Ovary (tissue), 9 donors: Measurements from ENCODE around the gene AARS1. TPM values are rescaled to one million over a fixed set of nuclear protein-coding genes. Genes with fewer than 3 reads are reported as not detected.
A peak's percentile ranks its signal among the peaks of the same experiment; 100 is the strongest.
"Not testable (repeated sequence)": the region's sequence is repeated elsewhere in the genome, so short reads cannot be mapped to it uniquely, and the experiment has no call there.

Experiments
- DNase-seq, 5 donors: peaks; one replicate each; pipeline ENCODE4 v3.0.0-alpha.2; 2019 to 2020
- H3K27ac ChIP-seq, 2 donors: fragments of 200-600 bp; one replicate each; pipeline versions ENCODE4 v1.5.1 to v1.8.0; 2019 to 2022
- H3K27me3 ChIP-seq: fragments of 200-600 bp; one replicate; pipeline ENCODE4 v1.8.0; 2022
- H3K36me3 ChIP-seq: fragments of 200-600 bp; sonication (generic); one replicate; pipeline ENCODE4 v1.5.1; 2019
- H3K4me1 ChIP-seq: one replicate; pipeline ENCODE4 v1.8.1; 2013; ENCODE audit warnings: mild to moderate bottlenecking, moderate library complexity; ENCODE audit not compliant: insufficient read depth
- H3K4me3 ChIP-seq: fragments of 200-600 bp; sonication (generic); one replicate; pipeline ENCODE4 v1.5.1; 2017
- H3K9me3 ChIP-seq, 2 donors: fragments of 200-600 bp in 1 of 2; sonication (generic) in 1 of 2; one replicate each; pipeline versions ENCODE4 v1.5.1 to v1.8.1; 2013 to 2019; ENCODE audit warnings: mild to moderate bottlenecking in 1 of 2, moderate library complexity in 1 of 2
- EP300 ChIP-seq: sonication (generic); formaldehyde crosslinking; IDR thresholded peaks from one replicate; pipeline ENCODE4 v1.6.1; 2017; ENCODE audit warnings: antibody characterized with exemption
- POLR2A ChIP-seq: fragments of 450-650 bp; IDR thresholded peaks from one replicate; pipeline ENCODE4 v1.6.1; 2017; ENCODE audit warnings: antibody characterized with exemption, mild to moderate bottlenecking, moderate library complexity
- whole genome bisulfite sequencing, 3 donors: extraction: QIAGEN DNeasy Blood & Tissue Kit in 1 of 3; methylation state at CpG; one replicate each; pipeline versions ENCODE4 v1.1.5 to v1.1.7; 2013 to 2017; 5-methylcytosine and 5-hydroxymethylcytosine counted together
- intact Hi-C, 4 donors: fragments of 100-400 bp; cut with DNase I; formaldehyde crosslinking; loops; one replicate each; pipeline versions ENCODE4 v1.11.0 to v1.15.1; 2022 to 2023
- polyA plus RNA-seq, 2 donors: library from polyadenylated mRNA; stranded (reverse); fragments of 200-250 nt in 1 of 2; fragments of 350-450 nt in 1 of 2; fragmentation: Illumina TruSeq in 1 of 2; extraction: RNeasy Lipid Tissue Mini Kit (QIAGEN cat#74804) in 1 of 2; gene quantifications; one replicate each; pipeline ENCODE4 v1.2.3, GENCODE V29; 2013 to 2014
- total RNA-seq, 7 donors: library from RNA; depleted of rRNA in 2 of 7; stranded (reverse); fragments of >200 nt in 2 of 7; fragmentation: NEBNext Ultra II Directional in 3 of 7; extraction: Animal tissue kit (Norgen Biotek cat#: 25700) in 3 of 7; gene quantifications; one replicate each; pipeline versions ENCODE4 v1.1.0 to v1.2.4, GENCODE V29; 2016 to 2023
- TF ChIP-seq, protein P1 (sequence below), 3 donors: fragments of 450-650 bp in 2 of 3; fragments of 200-600 bp in 1 of 3; IDR thresholded peaks; one replicate each; pipeline versions ENCODE4 v1.5.1 to v1.8.0; 2016 to 2022; ENCODE audit warnings: antibody characterized with exemption in 3 of 3, mild to moderate bottlenecking in 1 of 3
- donor health status: DM: no; HTN: no; CAD: no; lungs with moderate emphysema.
- donor health status: DM: no; HTN: no; CAD: no.
- donor health status: Bipolar disorder and iron deficiency.
- donor health status: DM: yes; HTN: yes; CAD: no.
- donor health status: DM: no; HTN: no; CAD: no.
- donor health status: DM: yes; HTN: yes; CAD: no.

Gene AARS1
- total and polyA plus RNA-seq, 9 donors: 26.7 to 280 (median 60.3) TPM

DNA sequence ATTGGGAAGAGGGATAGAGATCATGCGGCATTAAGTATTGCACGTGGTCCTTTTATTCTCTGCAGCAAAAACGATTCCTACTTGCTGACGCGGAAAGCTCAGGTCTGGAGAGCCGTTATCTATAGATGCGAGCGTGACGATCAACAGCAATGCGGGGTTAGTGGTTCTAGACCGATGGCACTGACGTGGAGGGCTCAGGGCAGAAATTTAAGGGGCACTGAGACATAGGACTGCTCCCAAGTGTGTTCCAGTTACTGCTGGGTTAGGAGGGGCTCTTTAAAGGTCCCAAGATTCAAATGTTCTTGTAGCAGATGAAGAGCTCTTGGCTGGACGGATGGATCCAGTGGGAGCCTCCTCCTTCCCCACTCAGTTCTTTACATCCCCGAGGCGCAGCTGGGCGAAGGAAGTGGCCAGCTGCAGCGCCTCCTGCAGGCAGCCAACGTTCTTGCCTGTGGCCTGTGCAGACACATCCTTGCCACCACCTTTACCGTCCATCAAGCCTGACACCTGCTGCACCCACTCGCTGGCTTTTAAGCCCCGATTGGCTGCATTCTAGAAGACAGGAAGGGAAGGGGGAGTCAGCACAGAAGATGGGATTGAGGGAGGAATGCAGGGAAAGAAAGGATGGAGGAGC, 36.8 kb downstream of the AARS1 start:
- H3K4me1 ChIP-seq: peaks cover 2% of the 10 kb centered on the region

DNA sequence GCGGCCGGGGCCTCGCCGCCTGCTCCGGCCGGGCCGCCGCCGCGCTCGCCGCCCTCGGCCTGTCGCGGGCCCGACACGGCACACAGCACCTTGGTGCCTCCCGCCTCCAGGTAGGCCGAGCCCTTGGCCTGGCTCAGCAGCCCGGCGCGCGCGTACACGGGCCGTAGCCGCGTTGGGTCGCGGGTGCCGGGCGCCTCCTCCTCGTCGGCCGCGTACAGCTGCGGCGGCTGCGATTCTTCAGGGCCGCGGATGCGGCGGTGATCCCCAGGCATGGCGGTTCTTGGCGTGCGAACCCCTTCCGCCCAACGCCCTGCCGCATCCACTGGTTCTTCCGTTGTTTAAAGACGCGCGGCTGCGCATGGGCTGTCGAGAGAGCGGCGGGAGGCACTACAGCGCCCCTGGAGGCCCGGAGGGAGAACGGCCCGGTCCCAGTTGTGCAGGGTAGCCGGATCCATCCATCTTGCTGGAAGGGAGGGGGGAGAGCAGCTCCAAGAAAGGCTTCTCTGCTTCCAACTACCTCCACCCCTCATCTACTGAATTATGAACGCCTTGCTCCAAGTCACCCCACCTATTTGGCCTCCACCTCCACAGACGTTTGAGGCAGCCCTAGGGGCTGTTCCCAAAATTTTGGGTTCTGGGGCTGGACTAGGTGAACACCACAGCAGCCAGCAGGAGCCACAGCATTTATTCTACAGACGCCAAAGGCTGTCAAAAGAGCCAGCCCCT, 37.5 kb downstream of the AARS1 start, which contains the start of gene EXOSC6:
TSS of gene EXOSC6 (minus strand) at position 312 of the 726 bp plus-strand sequence. CDS start at position 272, 40 bp downstream.
- Histone ChIP-seq H3K27me3 (no peaks in the 10 kb centered on the region), H3K36me3 (no peaks in the 10 kb centered on the region), H3K9me3 (no peaks in the 10 kb centered on the region), H3K4me3 (peak within 1 kb of the TSS; percentile 71), H3K4me1 (peaks cover 2% of the 10 kb centered on the region), H3K27ac (peak within 1 kb of the TSS; percentile 46 to 62)
- no peak for TF ChIP-seq EP300
- TF ChIP-seq, protein P1, sequence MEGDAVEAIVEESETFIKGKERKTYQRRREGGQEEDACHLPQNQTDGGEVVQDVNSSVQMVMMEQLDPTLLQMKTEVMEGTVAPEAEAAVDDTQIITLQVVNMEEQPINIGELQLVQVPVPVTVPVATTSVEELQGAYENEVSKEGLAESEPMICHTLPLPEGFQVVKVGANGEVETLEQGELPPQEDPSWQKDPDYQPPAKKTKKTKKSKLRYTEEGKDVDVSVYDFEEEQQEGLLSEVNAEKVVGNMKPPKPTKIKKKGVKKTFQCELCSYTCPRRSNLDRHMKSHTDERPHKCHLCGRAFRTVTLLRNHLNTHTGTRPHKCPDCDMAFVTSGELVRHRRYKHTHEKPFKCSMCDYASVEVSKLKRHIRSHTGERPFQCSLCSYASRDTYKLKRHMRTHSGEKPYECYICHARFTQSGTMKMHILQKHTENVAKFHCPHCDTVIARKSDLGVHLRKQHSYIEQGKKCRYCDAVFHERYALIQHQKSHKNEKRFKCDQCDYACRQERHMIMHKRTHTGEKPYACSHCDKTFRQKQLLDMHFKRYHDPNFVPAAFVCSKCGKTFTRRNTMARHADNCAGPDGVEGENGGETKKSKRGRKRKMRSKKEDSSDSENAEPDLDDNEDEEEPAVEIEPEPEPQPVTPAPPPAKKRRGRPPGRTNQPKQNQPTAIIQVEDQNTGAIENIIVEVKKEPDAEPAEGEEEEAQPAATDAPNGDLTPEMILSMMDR (IDR thresholded peaks at IDR 0.05): peak; percentile 89 to 96 (median 92)
- TF ChIP-seq POLR2A: peak; percentile 45
- intact Hi-C loops: loop anchor here in 1 of 4 donors (2.0 kb wide), 1 partner anchor 37 kb away; the partner anchor contains the start of gene AARS1
- WGBS, 3 donors: 1 to 4% (median 2%) methylated on average over 35 to 65 of the region's 65 CpGs
- DNase-seq: peak; percentile 87 to 93 (median 88)

More for the DNA sequence above, 36.8 kb downstream of the AARS1 start:
- 69 to 83% (median 72%) methylated on average over 21 of the region's 21 CpGs for WGBS, 3 donors
- Histone ChIP-seq H3K27me3 (no peaks in the 10 kb centered on the region), H3K36me3 (no peaks in the 10 kb centered on the region), H3K27ac (no peak overlapping the region), H3K9me3 (no peaks in the 10 kb centered on the region), H3K4me3 (no peak overlapping the region)
- intact Hi-C loops: loop anchor here in 1 of 4 donors (2.0 kb wide), 1 partner anchor 36 kb away; the partner anchor contains the start of gene AARS1
- no peak for DNase-seq
- TF ChIP-seq, protein P1 (IDR thresholded peaks at IDR 0.05): no peak
- TF ChIP-seq EP300: no peak
- TF ChIP-seq POLR2A: no peak

GRCh38 chr16:70250748-70251628, 38.3 kb downstream of the AARS1 start:
- intact Hi-C loops: no loop called here
- WGBS, 3 donors: 0 to 2% (median 1%) methylated on average over 45 to 92 of the region's 92 CpGs
- DNase-seq: peak in 3 of 5 donors; percentile 20 to 63 (median 47)
- H3K4me3 ChIP-seq: peak overlapping the region; percentile 71
- H3K36me3 ChIP-seq: no peaks in the 10 kb centered on the region
- H3K27ac ChIP-seq: peak overlapping the region; percentile 46 to 62
- peaks cover 2% of the 10 kb centered on the region for H3K4me1 ChIP-seq
- H3K9me3 ChIP-seq: no peaks in the 10 kb centered on the region
- TF ChIP-seq, protein P1 (IDR thresholded peaks at IDR 0.05): peak in 1 of 3 donors; percentile 12
- no peak for TF ChIP-seq EP300
- H3K27me3 ChIP-seq: no peaks in the 10 kb centered on the region

DNA sequence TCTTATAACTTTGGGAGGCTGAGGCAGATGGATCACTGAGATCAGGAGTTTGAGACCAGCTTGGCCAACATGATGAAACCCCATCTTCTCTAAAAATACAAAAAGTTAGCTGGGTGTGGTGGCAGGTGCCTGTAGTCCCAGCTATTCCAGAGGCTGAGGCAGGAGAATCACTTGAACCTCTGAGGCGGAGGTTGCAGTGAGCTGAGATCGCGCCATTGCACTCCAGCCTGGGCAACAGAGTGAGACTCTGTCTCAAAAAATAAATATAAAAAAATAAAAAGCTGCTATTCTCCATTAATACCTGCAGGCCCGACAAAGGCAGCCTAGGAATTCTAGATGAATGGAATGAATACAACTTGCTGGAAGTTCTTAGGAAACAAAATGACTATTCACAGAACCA, 39.6 kb downstream of the AARS1 start:
- H3K36me3 ChIP-seq, H3K4me3 ChIP-seq, H3K27me3 ChIP-seq, H3K9me3 ChIP-seq, H3K27ac ChIP-seq, DNase-seq, H3K4me1 ChIP-seq, intact Hi-C loops: not testable (repeated sequence)
- 67 to 83% (median 72%) methylated on average over 4 of the region's 4 CpGs for WGBS, 3 donors

GRCh38 chr16:70238773-70239172, 50.5 kb downstream of the AARS1 start:
- H3K36me3 ChIP-seq, intact Hi-C loops, H3K9me3 ChIP-seq, DNase-seq, H3K4me1 ChIP-seq, H3K27me3 ChIP-seq, H3K27ac ChIP-seq, H3K4me3 ChIP-seq: not testable (repeated sequence)

DNA sequence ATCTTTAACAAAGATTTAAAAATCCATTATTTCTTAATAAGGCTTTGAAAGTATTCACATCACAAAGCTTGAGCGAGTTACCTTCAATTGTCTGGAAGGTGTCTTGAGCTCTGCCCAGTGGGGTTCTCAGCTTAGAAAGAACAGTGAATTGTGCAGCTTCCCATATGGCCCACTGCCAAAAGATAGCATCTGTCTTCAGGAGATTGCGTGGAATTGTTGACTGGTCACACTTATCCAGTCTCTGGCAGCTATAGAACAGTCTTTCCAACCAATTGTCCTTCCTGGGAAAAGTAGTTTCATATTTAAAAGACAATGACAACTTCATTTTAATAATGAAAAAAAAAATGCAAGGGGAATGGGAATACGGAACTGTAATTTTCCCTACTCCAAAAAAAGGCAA, 57.5 kb downstream of the AARS1 start:
- DNase-seq, H3K27ac ChIP-seq, H3K9me3 ChIP-seq, H3K4me3 ChIP-seq, intact Hi-C loops, H3K36me3 ChIP-seq, H3K27me3 ChIP-seq, H3K4me1 ChIP-seq: not testable (repeated sequence)
- 77 to 91% (median 81%) methylated on average over 2 to 3 of the region's 3 CpGs for WGBS, 3 donors

- intact Hi-C loops, H3K27me3 ChIP-seq, H3K27ac ChIP-seq, H3K4me1 ChIP-seq, H3K4me3 ChIP-seq, H3K36me3 ChIP-seq, DNase-seq, H3K9me3 ChIP-seq: not testable (repeated sequence)
Observed at GRCh38 chr16:70226024-70226423, 63.3 kb downstream of the AARS1 start.

DNA sequence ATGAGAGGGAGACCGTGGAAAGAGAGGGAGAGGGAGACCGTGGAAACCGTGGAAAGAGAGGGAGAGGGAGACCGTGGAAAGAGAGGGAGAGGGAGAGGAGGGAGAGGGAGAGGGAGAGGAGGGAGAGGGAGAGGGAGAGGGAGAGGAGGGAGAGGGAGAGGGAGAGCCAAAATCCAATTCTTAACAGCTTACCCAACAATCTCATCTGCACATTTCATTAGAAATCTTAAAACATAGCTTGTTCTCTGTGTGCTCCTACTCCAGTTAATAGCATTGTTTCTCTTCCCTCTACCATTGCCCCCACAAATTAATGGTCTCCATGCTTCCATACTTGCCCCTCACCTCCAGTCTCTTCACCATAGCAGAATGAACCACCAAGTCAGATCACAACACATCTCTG, 63.9 kb downstream of the AARS1 start:
- H3K36me3 ChIP-seq, H3K4me3 ChIP-seq, H3K9me3 ChIP-seq, intact Hi-C loops, H3K4me1 ChIP-seq, H3K27ac ChIP-seq, H3K27me3 ChIP-seq, DNase-seq: not testable (repeated sequence)
- 80 to 100% (median 84%) methylated on average over 3 to 4 of the region's 4 CpGs for WGBS, 3 donors
